Thyroid gland (tissue), 4 donors: Measurements from ENCODE around the gene PITPNC1.

ENCODE experiments used
- POLR2A ChIP-seq, 2 donors: fragments of 450-650 bp; IDR thresholded peaks; one replicate each; pipeline ENCODE4 v1.6.1; 2017; ENCODE audit warnings: antibody characterized with exemption in 2 of 2, mild to moderate bottlenecking in 2 of 2, moderate library complexity in 1 of 2
- TF ChIP-seq, protein P1 (sequence below), 6 experiments: fragments of 200-600 bp in 3 of 6; fragments of 450-650 bp in 3 of 6; sonication (generic) in 3 of 6; IDR thresholded peaks; one replicate each; pipeline ENCODE4 v1.5.1; 2016 to 2019; ENCODE audit warnings: antibody characterized with exemption in 6 of 6, mild to moderate bottlenecking in 2 of 6, inconsistent platforms in 1 of 6, moderate library complexity in 1 of 6

DNA sequence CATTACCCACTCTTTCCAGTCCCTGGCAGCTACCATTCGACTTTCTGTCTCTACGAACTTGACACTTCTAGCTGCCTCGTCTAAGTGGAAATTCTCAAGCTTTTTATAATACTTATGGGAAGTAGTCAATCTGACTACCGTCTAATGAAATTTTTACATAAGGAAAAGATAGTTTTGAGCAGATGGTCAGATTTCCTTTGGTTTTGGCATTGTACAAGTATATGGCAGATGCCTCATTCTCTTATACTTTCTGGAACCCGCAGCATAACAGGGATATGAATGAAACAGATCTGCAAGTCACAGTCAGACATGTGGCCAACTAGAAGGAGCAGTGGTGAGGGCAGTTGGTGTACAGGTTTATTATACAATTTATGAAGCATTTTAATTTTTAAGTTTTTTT, 146.0 kb downstream of the PITPNC1 start:
- TF ChIP-seq, protein P1, sequence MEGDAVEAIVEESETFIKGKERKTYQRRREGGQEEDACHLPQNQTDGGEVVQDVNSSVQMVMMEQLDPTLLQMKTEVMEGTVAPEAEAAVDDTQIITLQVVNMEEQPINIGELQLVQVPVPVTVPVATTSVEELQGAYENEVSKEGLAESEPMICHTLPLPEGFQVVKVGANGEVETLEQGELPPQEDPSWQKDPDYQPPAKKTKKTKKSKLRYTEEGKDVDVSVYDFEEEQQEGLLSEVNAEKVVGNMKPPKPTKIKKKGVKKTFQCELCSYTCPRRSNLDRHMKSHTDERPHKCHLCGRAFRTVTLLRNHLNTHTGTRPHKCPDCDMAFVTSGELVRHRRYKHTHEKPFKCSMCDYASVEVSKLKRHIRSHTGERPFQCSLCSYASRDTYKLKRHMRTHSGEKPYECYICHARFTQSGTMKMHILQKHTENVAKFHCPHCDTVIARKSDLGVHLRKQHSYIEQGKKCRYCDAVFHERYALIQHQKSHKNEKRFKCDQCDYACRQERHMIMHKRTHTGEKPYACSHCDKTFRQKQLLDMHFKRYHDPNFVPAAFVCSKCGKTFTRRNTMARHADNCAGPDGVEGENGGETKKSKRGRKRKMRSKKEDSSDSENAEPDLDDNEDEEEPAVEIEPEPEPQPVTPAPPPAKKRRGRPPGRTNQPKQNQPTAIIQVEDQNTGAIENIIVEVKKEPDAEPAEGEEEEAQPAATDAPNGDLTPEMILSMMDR (IDR thresholded peaks at IDR 0.05): no peak
- TF ChIP-seq POLR2A (IDR thresholded peaks at IDR 0.05): no peak
